ENCODE measurements around the gene MADD.

- TF ChIP-seq, protein P1, sequence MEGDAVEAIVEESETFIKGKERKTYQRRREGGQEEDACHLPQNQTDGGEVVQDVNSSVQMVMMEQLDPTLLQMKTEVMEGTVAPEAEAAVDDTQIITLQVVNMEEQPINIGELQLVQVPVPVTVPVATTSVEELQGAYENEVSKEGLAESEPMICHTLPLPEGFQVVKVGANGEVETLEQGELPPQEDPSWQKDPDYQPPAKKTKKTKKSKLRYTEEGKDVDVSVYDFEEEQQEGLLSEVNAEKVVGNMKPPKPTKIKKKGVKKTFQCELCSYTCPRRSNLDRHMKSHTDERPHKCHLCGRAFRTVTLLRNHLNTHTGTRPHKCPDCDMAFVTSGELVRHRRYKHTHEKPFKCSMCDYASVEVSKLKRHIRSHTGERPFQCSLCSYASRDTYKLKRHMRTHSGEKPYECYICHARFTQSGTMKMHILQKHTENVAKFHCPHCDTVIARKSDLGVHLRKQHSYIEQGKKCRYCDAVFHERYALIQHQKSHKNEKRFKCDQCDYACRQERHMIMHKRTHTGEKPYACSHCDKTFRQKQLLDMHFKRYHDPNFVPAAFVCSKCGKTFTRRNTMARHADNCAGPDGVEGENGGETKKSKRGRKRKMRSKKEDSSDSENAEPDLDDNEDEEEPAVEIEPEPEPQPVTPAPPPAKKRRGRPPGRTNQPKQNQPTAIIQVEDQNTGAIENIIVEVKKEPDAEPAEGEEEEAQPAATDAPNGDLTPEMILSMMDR (IDR thresholded peaks at IDR 0.05): no peak
- TF ChIP-seq POLR2A (IDR thresholded peaks at IDR 0.05): no peak
Measured at GRCh38 chr11:47374720-47375019, 104.7 kb downstream of the MADD start.
